Stimulated activated CD8-positive, alpha-beta memory T cell treated with anti-CD3 and anti-CD28 coated beads, Interleukin-7, amount 100 ng/mL, for 48 hours (primary cell): ENCODE data around the gene PTPN13.
"Not testable (repeated sequence)": the region's sequence is repeated elsewhere in the genome, so short reads cannot be mapped to it uniquely, and the experiment has no call there.

Source experiments
- DNase-seq, 2 donors: peaks; one replicate each; pipeline ENCODE4 v3.0.0-alpha.2; 2020; ENCODE audit warnings: low read depth in 1 of 2; ENCODE audit errors: extremely low read depth in 1 of 2

The PTPN13 gene

DNA sequence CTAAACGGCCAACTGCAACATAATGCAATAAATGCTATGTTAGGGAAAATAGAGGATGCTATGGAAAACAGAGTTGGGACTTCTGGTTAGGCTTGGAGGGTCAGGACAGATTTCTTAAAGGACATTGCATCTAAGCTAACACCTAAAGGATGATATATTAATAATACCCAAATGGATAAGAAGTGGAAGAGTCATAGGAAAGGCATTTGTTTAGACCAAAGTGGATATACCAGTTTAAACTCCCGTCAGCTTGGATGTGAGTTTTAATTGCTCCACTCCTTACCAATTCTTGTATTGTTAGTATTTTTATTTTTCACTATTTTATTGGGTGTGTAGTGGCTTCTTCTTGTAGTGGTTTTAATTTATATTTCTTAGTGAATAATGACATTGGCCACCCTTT, 93.9 kb downstream of the PTPN13 start:
- no peak for DNase-seq

- no peak for DNase-seq
These were observed 110.5 kb downstream of the PTPN13 start for GRCh38 chr4:86704601-86705000.

DNA sequence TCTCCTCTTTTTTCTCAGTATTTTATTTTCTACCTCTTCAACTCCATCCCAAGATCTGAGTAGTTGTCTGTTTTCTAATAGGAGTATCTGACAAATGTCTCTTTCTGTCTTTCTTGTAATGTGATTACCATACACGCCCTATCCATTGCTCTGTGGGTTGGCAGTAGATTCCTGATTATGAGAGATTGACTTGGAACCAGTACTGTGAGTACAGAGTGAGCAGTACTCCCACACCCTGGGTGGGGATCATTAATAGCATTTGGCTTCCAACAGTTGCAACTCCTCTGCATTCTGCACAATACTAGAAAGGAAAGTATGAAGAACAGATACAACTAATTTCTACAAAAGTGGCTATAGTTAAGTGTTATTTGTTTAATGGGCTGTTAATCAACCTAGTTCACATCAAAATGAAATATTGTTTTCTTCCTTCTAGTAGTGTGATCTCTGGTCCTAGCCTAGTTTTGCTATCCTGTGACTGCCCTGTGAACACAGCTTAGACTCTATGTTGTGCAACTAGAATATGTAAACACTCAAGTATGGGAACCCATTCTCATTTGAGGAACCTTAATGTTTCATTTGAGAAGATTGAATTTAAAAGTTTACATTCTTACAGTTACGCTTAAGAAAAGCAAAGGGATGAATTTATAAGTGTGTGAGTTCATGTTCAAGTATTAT, 112.9 kb downstream of the PTPN13 start:
- no peak for DNase-seq

DNA sequence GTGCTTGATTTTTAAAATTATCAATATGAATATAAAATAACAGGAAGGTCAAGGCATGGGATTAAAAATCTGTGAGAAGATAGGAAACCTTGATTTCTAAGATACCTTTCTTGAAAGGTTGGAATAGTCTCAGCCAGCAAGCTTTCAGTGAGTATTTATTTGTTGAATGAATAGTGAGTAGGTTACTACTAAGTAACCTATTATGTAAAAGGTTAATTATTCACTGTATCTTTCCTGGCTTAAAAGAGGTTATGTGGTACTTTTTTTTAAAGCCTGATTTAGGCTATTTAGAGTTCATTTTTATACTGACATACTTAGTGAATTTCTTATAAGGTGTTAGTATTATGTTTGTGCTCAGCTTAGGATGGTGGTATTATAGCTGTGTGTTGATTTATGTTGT, 123.5 kb downstream of the PTPN13 start:
- DNase-seq, result no peak

DNA sequence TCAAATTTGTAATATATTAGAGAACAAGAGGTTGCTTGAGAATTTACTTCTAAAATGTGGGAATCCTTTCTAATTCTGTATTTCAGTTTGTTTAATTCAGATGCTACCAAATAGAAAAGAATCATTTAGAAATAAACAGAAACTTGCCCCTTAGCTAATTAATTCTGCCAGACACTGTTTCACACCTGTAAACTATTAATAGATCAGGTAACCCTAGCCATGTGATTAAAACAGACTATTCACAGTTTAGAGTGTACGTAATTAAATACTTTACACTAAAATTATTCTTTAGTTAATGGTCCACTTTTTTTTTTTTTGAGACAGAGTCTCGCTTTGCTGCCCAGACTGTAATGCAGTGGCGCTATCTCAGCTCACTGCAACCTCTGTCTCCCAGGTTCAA, 124.0 kb downstream of the PTPN13 start:
- DNase-seq, result no peak

DNA sequence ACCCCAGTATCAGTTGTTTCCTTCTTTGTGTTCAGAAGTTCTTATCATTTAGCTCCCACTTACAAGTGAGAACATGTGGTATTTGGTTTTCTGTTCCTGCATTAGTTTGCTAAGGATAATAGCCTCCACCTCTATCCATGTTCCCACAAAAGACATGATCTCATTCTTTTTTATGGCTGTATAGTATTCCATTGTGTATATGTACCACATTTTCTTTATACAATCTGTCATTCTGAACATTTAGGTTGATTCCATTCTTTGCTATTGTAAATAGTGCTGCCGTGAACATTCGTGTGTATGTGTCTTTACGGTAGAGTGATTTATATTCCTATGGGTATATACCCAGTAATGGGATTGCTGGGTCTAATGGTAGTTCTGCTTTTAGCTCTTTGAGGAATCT, 125.0 kb downstream of the PTPN13 start:
- not testable (repeated sequence) for DNase-seq

DNA sequence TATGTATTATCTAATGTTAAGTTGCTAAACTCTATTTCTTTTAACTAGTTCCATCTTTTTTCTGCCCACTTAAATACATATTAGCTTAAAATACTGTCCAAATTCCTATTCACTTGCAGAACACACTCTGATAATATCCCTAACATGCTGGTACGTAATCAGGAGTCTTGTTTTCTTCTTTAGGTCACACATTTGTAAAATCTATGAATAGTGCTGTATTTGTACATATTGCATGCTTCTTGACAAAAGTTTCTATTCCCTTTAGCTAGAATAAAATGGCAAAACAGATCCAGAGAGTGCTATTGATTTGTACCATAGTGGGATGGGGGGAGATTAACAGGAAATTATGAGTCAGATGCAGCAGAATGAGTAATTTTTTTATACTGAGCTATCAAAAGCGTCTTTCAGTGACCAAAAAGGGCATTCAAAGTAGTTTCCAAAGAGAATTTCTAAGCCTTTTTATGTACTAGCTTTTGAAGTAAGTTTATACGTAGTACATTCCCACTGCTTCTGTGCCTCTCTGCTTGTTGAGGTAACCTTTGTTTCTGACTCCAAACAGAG, 126.5 kb downstream of the PTPN13 start:
- no peak for DNase-seq

DNA sequence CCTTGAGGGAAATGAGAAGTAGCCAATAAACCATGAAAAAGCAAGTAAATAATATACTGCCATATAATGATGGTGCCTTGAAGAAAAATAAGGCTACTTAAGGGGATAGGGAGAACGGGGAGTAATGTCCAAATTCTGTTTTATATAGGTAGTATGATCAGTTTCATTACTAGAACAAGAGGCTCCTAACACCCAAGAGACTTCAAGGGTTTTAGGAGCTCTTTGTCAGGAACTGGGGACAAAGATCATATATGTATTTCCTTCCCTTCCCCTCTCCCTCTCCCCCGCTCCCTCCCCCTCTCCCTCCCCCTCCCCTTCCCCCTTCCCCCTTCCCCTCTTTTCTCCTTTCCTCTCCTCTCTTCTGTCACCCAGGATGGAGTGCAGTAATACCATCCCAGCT, 127.3 kb downstream of the PTPN13 start:
- DNase-seq, result no peak

DNA sequence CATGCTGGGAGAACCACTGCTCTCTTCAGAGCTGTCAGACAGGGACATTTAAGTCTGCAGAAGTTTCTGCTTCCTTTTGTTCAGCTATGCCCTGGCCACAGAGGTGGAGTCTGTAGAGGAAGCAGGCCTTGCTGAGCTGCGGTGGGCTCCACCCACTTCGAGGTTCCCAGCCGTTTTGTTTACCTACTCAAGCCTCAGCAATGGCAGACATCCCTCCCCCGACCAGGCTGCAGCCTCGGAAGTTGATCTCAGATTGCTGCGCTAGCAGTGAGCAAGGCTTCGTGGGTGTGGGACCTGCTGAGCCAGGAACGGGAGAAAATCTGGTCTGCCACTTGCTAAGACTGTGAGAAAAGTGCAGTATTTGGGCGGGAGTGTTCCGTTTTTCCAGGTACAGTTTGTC, 136.2 kb downstream of the PTPN13 start:
- no peak for DNase-seq

DNA sequence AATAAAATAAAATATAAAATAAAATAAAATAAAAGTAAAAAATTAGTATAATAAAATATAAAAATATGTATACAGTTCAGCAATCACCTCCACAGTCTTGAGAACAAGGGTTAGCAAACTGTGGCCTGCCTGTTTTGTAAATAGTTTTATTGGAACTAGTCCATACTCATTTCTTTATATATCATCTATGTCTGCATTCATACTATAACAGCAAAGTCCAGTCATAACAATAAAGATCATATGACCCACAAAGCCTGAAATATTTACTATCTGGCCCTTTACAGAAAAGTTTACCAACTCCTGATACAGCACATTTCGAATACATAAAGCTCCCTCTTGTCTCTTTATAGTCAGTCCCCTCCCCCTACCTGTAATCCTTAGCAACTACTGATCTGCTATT, 143.1 kb downstream of the PTPN13 start:
- DNase-seq, result no peak

- no peak for DNase-seq
These were observed 147.7 kb downstream of the PTPN13 start for GRCh38 chr4:86741846-86742245.

- DNase-seq, result no peak
These were observed 150.5 kb downstream of the PTPN13 start for GRCh38 chr4:86744570-86744969.

- no peak for DNase-seq
These were observed 155.0 kb downstream of the PTPN13 start for GRCh38 chr4:86749121-86749520.

DNA sequence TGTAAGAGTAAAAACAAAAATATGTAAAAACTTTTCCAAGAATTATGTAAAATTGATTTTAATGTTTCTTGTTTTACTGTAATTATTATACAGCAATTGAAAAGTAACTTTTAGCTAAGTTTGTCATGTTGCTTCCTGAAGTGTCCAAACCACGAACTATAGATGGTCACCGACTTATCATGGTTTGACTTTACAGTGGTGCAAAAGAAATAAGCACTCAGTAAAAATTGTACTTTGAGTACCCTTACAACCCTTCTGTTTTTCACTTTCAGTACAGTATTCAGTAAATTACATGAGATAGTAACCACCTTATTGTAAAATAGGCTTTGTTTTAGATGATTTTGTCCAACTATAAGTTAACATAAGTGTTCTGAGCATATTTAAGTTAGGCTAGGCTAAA, 161.3 kb downstream of the PTPN13 start:
- no peak for DNase-seq

DNA sequence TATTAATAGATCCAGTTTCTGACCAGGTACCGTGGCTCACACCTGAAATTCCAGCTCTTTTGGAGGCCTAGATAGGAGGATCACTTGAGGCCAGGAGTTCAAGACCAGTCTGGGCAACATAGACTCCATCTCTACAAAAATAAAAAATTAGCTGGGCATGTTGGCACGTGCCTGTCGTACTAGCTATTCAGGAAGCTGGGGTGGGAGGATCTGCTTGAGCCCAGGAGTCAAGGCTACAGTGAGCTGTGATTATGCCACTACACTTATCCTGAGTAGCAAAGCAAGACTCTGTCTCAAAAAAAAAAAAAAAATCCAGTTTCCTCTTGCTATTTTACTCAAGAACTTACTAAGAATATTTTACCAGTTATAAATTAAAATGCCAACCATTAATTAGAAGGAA, 163.4 kb downstream of the PTPN13 start:
- no peak for DNase-seq

GRCh38 chr4:86759298-86759697, 165.2 kb downstream of the PTPN13 start:
- no peak for DNase-seq

DNA sequence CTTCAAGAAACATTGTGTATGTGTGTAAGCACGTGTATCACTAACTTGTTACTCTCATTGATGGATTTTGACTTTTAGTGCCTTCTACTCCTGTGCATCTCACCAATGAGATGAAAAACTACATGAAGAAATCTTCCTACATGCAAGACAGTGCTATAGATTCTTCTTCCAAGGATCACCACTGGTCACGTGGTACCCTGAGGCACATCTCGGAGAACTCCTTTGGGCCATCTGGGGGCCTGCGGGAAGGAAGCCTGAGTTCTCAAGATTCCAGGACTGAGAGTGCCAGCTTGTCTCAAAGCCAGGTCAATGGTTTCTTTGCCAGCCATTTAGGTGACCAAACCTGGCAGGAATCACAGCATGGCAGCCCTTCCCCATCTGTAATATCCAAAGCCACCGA, 168.5 kb downstream of the PTPN13 start:
- DNase-seq, result no peak

DNA sequence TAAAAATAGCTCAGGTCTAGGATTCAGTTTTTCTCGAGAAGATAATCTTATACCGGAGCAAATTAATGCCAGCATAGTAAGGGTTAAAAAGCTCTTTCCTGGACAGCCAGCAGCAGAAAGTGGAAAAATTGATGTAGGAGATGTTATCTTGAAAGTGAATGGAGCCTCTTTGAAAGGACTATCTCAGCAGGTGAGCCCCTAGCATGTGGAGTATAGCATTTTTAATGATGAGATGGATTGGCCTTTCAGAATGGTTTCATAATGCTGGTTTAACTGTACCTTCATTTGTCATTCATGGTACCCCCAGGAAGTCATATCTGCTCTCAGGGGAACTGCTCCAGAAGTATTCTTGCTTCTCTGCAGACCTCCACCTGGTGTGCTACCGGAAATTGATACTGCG, 175.7 kb downstream of the PTPN13 start:
- no peak for DNase-seq

DNA sequence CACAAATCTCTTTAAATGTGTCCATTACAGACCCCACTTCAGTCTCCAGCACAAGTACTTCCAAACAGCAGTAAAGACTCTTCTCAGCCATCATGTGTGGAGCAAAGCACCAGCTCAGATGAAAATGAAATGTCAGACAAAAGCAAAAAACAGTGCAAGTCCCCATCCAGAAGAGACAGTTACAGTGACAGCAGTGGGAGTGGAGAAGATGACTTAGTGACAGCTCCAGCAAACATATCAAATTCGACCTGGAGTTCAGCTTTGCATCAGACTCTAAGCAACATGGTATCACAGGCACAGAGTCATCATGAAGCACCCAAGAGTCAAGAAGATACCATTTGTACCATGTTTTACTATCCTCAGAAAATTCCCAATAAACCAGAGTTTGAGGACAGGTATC, 177.0 kb downstream of the PTPN13 start:
- no peak for DNase-seq

- no peak for DNase-seq
These were observed 180.9 kb downstream of the PTPN13 start for GRCh38 chr4:86775061-86775460.

DNA sequence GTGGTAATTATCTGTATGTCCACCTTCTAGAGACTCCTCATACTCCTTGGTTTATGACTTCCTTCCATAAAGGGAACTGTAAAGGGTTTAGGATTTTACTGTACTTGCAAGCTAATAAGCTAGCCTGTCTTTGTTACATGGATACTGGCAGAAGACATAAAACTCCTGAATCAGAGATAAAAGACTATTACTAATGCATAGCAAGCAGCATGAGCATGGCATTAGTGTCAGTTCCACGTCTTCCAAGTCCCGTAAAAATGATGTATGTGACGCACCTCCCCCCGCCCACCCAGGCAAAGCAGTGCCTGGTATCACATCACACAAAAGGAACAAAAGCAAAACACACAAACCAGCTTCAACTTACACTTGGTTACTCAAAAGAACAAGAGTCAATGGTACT, 184.1 kb downstream of the PTPN13 start:
- no peak for DNase-seq

DNA sequence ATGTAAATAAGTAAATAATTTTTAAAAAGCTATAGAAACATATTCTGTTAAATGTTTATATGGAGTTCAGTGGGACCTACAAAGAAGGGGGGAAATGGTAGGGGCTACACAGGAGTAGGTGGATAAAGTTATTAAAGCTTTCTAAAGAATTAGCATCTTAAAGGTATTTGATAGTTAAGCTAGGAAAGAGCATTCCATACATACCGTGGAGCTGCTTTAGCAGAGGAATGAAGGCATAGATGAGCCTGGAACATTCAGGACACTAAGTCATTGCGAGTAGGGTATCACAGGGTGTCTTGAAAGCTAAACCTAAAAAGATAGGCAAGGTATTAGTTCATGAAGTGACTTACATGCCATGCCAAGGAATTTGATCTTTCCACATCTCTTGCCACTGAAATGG, 194.7 kb downstream of the PTPN13 start:
- DNase-seq, result no peak

GRCh38 chr4:86791126-86791525, 197.0 kb downstream of the PTPN13 start:
- no peak for DNase-seq
